ENCODE measurements around the gene A1BG. TPM values are rescaled to one million over a fixed set of nuclear protein-coding genes. Genes with fewer than 3 reads are reported as not detected.
A peak's percentile ranks its signal among the peaks of the same experiment; 100 is the strongest.
"Not testable (repeated sequence)": the region's sequence is repeated elsewhere in the genome, so short reads cannot be mapped to it uniquely, and the experiment has no call there.

Gene A1BG
- total and polyA plus RNA-seq, 2 donors: 59.3 to 77.3 TPM

- no peaks in the 10 kb centered on the region for H3K4me1 ChIP-seq (ENCODE audit: control insufficient read depth in 2 of 2, insufficient read depth in 2 of 2, low read length in 2 of 2)
- no peak overlapping the region for H3K4me3 ChIP-seq (ENCODE audit: low read length in 2 of 2)
- DNase-seq (ENCODE audit: low read depth in 6 of 9, low spot score in 9 of 9): peak in 5 of 9 donors; percentile 19 to 57 (median 37)
- H3K27me3 ChIP-seq (ENCODE audit: control insufficient read depth in 2 of 2, insufficient read depth in 1 of 2, low read length in 1 of 2): no peaks in the 10 kb centered on the region
- no peak overlapping the region for H3K27ac ChIP-seq (ENCODE audit: low read depth in 1 of 2, low read length in 1 of 2)
- 74% methylated on average over 7 of the region's 7 CpGs for WGBS
- peaks cover 0 to 3% of the 10 kb centered on the region in 2 donors for H3K9me3 ChIP-seq (ENCODE audit: control insufficient read depth in 2 of 2, insufficient read depth in 1 of 2, low read length in 1 of 2)
- peaks cover 24 to 25% of the 10 kb centered on the region in 2 donors for H3K36me3 ChIP-seq (ENCODE audit: control insufficient read depth in 2 of 2, insufficient read depth in 2 of 2, low read length in 1 of 2)
These were observed 35.7 kb downstream of the A1BG start for GRCh38 chr19:58317476-58318072.

- H3K27ac ChIP-seq (ENCODE audit: low read depth in 1 of 2, low read length in 1 of 2): no peak overlapping the region
- no peaks in the 10 kb centered on the region for H3K4me1 ChIP-seq (ENCODE audit: control insufficient read depth in 2 of 2, insufficient read depth in 2 of 2, low read length in 2 of 2)
- DNase-seq (ENCODE audit: low read depth in 6 of 9, low spot score in 9 of 9): no peak
- 100% methylated on average over 2 of the region's 2 CpGs for WGBS
- no peak overlapping the region for H3K4me3 ChIP-seq (ENCODE audit: low read length in 2 of 2)
- H3K27me3 ChIP-seq (ENCODE audit: control insufficient read depth in 2 of 2, insufficient read depth in 1 of 2, low read length in 1 of 2): no peaks in the 10 kb centered on the region
- peaks cover 3 to 12% of the 10 kb centered on the region in 2 donors for H3K9me3 ChIP-seq (ENCODE audit: control insufficient read depth in 2 of 2, insufficient read depth in 1 of 2, low read length in 1 of 2)
- H3K36me3 ChIP-seq (ENCODE audit: control insufficient read depth in 2 of 2, insufficient read depth in 2 of 2, low read length in 1 of 2): peaks cover 39% of the 10 kb centered on the region in 2 donors
These were observed 37.7 kb downstream of the A1BG start for GRCh38 chr19:58315580-58315979.

DNA sequence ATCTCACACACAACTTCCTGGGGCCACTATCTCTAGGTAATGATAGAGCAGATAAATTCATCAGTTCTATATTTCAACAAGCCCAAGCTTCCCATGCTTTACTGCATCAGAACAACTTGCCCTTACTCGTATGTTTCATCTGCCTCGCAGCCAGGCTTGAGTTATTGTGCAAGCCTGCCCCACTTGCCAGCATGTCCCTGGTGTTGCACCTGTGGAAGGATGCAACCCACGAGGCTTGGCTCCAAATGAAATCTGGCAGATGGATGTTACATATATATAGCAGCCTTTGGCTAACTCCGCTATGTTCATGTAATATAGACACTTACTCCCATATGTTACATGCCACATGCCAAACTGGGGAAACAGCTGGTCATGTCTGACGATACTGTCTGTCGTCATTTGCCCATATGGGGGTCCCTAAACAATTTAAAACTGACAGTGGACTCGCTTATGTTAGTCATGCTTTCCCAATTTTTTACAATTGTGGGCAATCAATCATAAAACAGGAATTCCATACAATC, 41.9 kb downstream of the A1BG start:
- 96% methylated on average over 7 of the region's 7 CpGs for WGBS
- no peak for DNase-seq (ENCODE audit: low read depth in 6 of 9, low spot score in 9 of 9)
- peaks cover 3 to 12% of the 10 kb centered on the region in 2 donors for H3K9me3 ChIP-seq (ENCODE audit: control insufficient read depth in 2 of 2, insufficient read depth in 1 of 2, low read length in 1 of 2)
- no peak overlapping the region for H3K4me3 ChIP-seq (ENCODE audit: low read length in 2 of 2)
- peaks cover 0 to 1% of the 10 kb centered on the region in 2 donors for H3K4me1 ChIP-seq (ENCODE audit: control insufficient read depth in 2 of 2, insufficient read depth in 2 of 2, low read length in 2 of 2)
- peaks cover 47 to 73% of the 10 kb centered on the region in 2 donors for H3K36me3 ChIP-seq (ENCODE audit: control insufficient read depth in 2 of 2, insufficient read depth in 2 of 2, low read length in 1 of 2)
- no peak overlapping the region for H3K27ac ChIP-seq (ENCODE audit: low read depth in 1 of 2, low read length in 1 of 2)
- H3K27me3 ChIP-seq (ENCODE audit: control insufficient read depth in 2 of 2, insufficient read depth in 1 of 2, low read length in 1 of 2): no peaks in the 10 kb centered on the region

GRCh38 chr19:58310685-58311084, 42.6 kb downstream of the A1BG start:
- peaks cover 41 to 76% of the 10 kb centered on the region in 2 donors for H3K36me3 ChIP-seq (ENCODE audit: control insufficient read depth in 2 of 2, insufficient read depth in 2 of 2, low read length in 1 of 2)
- peaks cover 3 to 16% of the 10 kb centered on the region in 2 donors for H3K9me3 ChIP-seq (ENCODE audit: control insufficient read depth in 2 of 2, insufficient read depth in 1 of 2, low read length in 1 of 2)
- not testable (repeated sequence) for DNase-seq (ENCODE audit: low read depth in 6 of 9, low spot score in 9 of 9); H3K27ac ChIP-seq (ENCODE audit: low read depth in 1 of 2, low read length in 1 of 2); H3K4me3 ChIP-seq (ENCODE audit: low read length in 2 of 2); H3K27me3 ChIP-seq (ENCODE audit: control insufficient read depth in 2 of 2, insufficient read depth in 1 of 2, low read length in 1 of 2); H3K4me1 ChIP-seq (ENCODE audit: control insufficient read depth in 2 of 2, insufficient read depth in 2 of 2, low read length in 2 of 2)
- WGBS: 96% methylated on average over 13 of the region's 13 CpGs

- Histone ChIP-seq H3K36me3 (ENCODE audit: control insufficient read depth in 2 of 2, insufficient read depth in 2 of 2, low read length in 1 of 2) (peaks cover 25 to 53% of the 10 kb centered on the region in 2 donors), H3K9me3 (ENCODE audit: control insufficient read depth in 2 of 2, insufficient read depth in 1 of 2, low read length in 1 of 2) (peaks cover 3 to 13% of the 10 kb centered on the region in 2 donors), H3K27me3 (ENCODE audit: control insufficient read depth in 2 of 2, insufficient read depth in 1 of 2, low read length in 1 of 2) (no peaks in the 10 kb centered on the region), H3K27ac (ENCODE audit: low read depth in 1 of 2, low read length in 1 of 2) (no peak overlapping the region), H3K4me3 (ENCODE audit: low read length in 2 of 2) (no peak overlapping the region), H3K4me1 (ENCODE audit: control insufficient read depth in 2 of 2, insufficient read depth in 2 of 2, low read length in 2 of 2) (peaks cover 6 to 11% of the 10 kb centered on the region in 2 donors)
- DNase-seq (ENCODE audit: low read depth in 6 of 9, low spot score in 9 of 9): no peak
- 98% methylated on average over 4 of the region's 4 CpGs for WGBS
These were observed 45.6 kb downstream of the A1BG start for GRCh38 chr19:58307736-58308135.

- no peak for DNase-seq (ENCODE audit: low read depth in 6 of 9, low spot score in 9 of 9)
- H3K9me3 ChIP-seq (ENCODE audit: control insufficient read depth in 2 of 2, insufficient read depth in 1 of 2, low read length in 1 of 2): peaks cover 0 to 4% of the 10 kb centered on the region in 2 donors
- WGBS: 74% methylated on average over 12 of the region's 12 CpGs
- H3K27me3 ChIP-seq (ENCODE audit: control insufficient read depth in 2 of 2, insufficient read depth in 1 of 2, low read length in 1 of 2): no peaks in the 10 kb centered on the region
- peak overlapping the region in 1 of 2 donors; percentile 83 for H3K27ac ChIP-seq (ENCODE audit: low read depth in 1 of 2, low read length in 1 of 2)
- H3K4me3 ChIP-seq (ENCODE audit: low read length in 2 of 2): peak overlapping the region; percentile 66 to 96
- peaks cover 12 to 39% of the 10 kb centered on the region in 2 donors for H3K36me3 ChIP-seq (ENCODE audit: control insufficient read depth in 2 of 2, insufficient read depth in 2 of 2, low read length in 1 of 2)
- H3K4me1 ChIP-seq (ENCODE audit: control insufficient read depth in 2 of 2, insufficient read depth in 2 of 2, low read length in 2 of 2): peaks cover 6 to 11% of the 10 kb centered on the region in 2 donors
These were observed 47.4 kb downstream of the A1BG start for GRCh38 chr19:58305932-58306323.

DNA sequence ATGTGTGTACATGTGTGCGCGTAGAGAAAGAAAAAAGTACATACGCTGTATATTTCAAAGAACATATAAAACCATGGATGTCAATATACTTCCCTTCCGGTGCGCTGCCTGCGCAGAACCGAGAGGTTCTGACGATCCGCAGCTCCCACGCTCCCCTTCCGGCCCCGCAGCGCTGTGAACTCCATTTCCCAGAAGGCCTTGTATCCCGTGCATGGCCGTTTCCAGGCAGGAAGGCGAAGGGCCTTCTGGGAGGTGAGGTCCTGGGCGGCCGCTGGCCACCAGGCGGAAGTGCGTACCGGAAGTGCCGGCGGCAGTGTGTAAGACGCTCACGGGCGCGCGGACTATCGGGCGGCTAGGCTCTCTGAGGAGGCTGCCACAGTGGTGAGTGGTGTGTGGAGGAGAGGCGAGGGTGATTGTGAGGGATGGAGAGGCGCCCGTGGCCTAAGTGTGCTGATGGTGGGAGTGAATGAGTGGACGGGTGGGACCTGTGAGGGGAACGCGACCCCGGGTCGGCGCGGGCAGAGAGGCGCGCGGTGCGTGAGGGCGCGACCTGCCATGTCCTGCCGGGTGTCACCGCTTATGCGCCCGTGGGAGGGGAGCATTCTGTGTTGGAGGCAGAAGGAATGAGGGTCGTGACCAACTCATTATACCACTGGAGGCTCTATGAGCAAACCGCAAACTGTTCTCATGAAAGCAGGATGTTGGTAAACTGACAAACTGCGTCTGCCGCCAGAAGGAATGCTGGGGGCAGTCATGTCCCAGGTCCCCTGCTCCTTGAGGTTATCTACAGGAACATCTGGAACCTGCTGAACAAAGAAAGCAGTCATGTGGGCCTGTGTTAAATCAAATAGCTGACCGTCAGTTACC, 48.0 kb downstream of the A1BG start, which contains the start of gene ERVK3-1:
Gene ERVK3-1, plus strand, starts transcription at position 313 of the 867 bp plus-strand sequence. CDS start 6,792 bp downstream, outside the sequence.
- 1% methylated on average over 55 of the region's 55 CpGs for WGBS
- peaks cover 0 to 8% of the 10 kb centered on the region in 2 donors for H3K9me3 ChIP-seq (ENCODE audit: control insufficient read depth in 2 of 2, insufficient read depth in 1 of 2, low read length in 1 of 2)
- peak within 1 kb of the TSS; percentile 66 to 96 for H3K4me3 ChIP-seq (ENCODE audit: low read length in 2 of 2)
- H3K36me3 ChIP-seq (ENCODE audit: control insufficient read depth in 2 of 2, insufficient read depth in 2 of 2, low read length in 1 of 2): peaks cover 15 to 43% of the 10 kb centered on the region in 2 donors
- peak within 1 kb of the TSS; percentile 83 to 87 for H3K27ac ChIP-seq (ENCODE audit: low read depth in 1 of 2, low read length in 1 of 2)
- peak; percentile 89 to 97 (median 93) for DNase-seq (ENCODE audit: low read depth in 6 of 9, low spot score in 9 of 9)
- H3K4me1 ChIP-seq (ENCODE audit: control insufficient read depth in 2 of 2, insufficient read depth in 2 of 2, low read length in 2 of 2): peaks cover 6 to 11% of the 10 kb centered on the region in 2 donors
- H3K27me3 ChIP-seq (ENCODE audit: control insufficient read depth in 2 of 2, insufficient read depth in 1 of 2, low read length in 1 of 2): no peaks in the 10 kb centered on the region

DNA sequence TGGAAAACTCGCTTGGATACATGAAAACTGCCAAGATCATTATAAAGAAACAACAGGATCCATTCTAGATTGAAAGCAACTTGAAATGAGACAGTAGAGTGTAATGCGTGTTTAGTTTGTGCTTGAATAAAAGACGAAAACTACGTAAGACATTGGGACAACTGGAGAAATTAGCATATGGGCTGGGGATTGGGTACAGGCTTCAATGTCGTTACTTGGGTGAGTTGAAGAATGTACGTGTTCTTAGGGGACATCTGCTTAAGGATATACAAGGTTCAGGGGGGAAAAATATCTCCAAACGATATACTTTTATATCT, 48.6 kb downstream of the A1BG start:
- H3K9me3 ChIP-seq (ENCODE audit: control insufficient read depth in 2 of 2, insufficient read depth in 1 of 2, low read length in 1 of 2): peaks cover 0 to 14% of the 10 kb centered on the region in 2 donors
- H3K27me3 ChIP-seq (ENCODE audit: control insufficient read depth in 2 of 2, insufficient read depth in 1 of 2, low read length in 1 of 2): no peaks in the 10 kb centered on the region
- H3K4me3 ChIP-seq (ENCODE audit: low read length in 2 of 2): peak overlapping the region; percentile 66 to 96
- peak overlapping the region; percentile 67 to 69 for H3K27ac ChIP-seq (ENCODE audit: low read depth in 1 of 2, low read length in 1 of 2)
- 44% methylated on average over 7 of the region's 7 CpGs for WGBS
- H3K4me1 ChIP-seq (ENCODE audit: control insufficient read depth in 2 of 2, insufficient read depth in 2 of 2, low read length in 2 of 2): peaks cover 6 to 11% of the 10 kb centered on the region in 2 donors
- peaks cover 18 to 46% of the 10 kb centered on the region in 2 donors for H3K36me3 ChIP-seq (ENCODE audit: control insufficient read depth in 2 of 2, insufficient read depth in 2 of 2, low read length in 1 of 2)
- no peak for DNase-seq (ENCODE audit: low read depth in 6 of 9, low spot score in 9 of 9)

- 97% methylated on average over 7 of the region's 7 CpGs for WGBS
- Histone ChIP-seq H3K4me1 (ENCODE audit: control insufficient read depth in 2 of 2, insufficient read depth in 2 of 2, low read length in 2 of 2) (peaks cover 6 to 11% of the 10 kb centered on the region in 2 donors), H3K27me3 (ENCODE audit: control insufficient read depth in 2 of 2, insufficient read depth in 1 of 2, low read length in 1 of 2) (no peaks in the 10 kb centered on the region), H3K4me3 (ENCODE audit: low read length in 2 of 2) (no peak overlapping the region), H3K27ac (ENCODE audit: low read depth in 1 of 2, low read length in 1 of 2) (no peak overlapping the region), H3K36me3 (ENCODE audit: control insufficient read depth in 2 of 2, insufficient read depth in 2 of 2, low read length in 1 of 2) (peaks cover 21 to 42% of the 10 kb centered on the region in 2 donors), H3K9me3 (ENCODE audit: control insufficient read depth in 2 of 2, insufficient read depth in 1 of 2, low read length in 1 of 2) (peaks cover 0 to 15% of the 10 kb centered on the region in 2 donors)
- no peak for DNase-seq (ENCODE audit: low read depth in 6 of 9, low spot score in 9 of 9)
These were observed 49.0 kb downstream of the A1BG start for GRCh38 chr19:58304255-58304654.

All from thymus (tissue), 11 donors.